ENCODE data around the gene P3H1. TPM values are rescaled to one million over a fixed set of nuclear protein-coding genes. Genes with fewer than 3 reads are reported as not detected.

P3H1 gene
- total and polyA plus RNA-seq, 12 donors = 5.0 to 31.4 (median 9.0) TPM

DNA sequence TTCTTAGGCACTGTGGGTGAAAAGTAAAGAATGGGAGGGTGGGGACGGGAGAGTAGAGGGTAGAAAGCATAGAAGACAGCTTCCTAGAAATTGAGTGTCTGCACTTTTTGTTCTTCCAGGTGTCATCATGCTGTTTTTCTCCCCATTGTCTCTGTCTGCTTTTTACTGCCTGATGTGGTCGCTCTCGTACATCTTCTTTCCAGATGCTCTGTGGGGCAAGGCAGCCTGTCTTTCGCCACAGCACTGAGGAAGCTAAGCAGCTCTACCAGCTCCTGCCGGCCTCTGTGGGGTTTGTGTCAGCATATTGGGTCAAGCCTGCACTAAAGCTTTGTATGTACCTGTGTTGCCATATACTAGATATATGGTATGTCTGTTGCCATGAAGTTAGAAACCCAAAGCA, 31.2 kb upstream of the P3H1 start:
- TF ChIP-seq, protein P1, sequence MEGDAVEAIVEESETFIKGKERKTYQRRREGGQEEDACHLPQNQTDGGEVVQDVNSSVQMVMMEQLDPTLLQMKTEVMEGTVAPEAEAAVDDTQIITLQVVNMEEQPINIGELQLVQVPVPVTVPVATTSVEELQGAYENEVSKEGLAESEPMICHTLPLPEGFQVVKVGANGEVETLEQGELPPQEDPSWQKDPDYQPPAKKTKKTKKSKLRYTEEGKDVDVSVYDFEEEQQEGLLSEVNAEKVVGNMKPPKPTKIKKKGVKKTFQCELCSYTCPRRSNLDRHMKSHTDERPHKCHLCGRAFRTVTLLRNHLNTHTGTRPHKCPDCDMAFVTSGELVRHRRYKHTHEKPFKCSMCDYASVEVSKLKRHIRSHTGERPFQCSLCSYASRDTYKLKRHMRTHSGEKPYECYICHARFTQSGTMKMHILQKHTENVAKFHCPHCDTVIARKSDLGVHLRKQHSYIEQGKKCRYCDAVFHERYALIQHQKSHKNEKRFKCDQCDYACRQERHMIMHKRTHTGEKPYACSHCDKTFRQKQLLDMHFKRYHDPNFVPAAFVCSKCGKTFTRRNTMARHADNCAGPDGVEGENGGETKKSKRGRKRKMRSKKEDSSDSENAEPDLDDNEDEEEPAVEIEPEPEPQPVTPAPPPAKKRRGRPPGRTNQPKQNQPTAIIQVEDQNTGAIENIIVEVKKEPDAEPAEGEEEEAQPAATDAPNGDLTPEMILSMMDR (IDR thresholded peaks at IDR 0.05) = no peak
- Histone ChIP-seq H3K36me3 (no peaks in the 10 kb centered on the region), H3K27me3 (no peaks in the 10 kb centered on the region), H3K4me3 (no peak overlapping the region), H3K4me1 (no peaks in the 10 kb centered on the region), H3K27ac (no peak overlapping the region), H3K9me3 (no peaks in the 10 kb centered on the region)
- no peak for DNase-seq
- ATAC-seq = no peak
- intact Hi-C loops (cut with DNase I) = no loop called here
- WGBS, 2 donors = 90 to 92% methylated on average over 5 of the region's 5 CpGs

- TF ChIP-seq, protein P1 (IDR thresholded peaks at IDR 0.05) = no peak
- H3K4me3 ChIP-seq = no peak overlapping the region
- no peaks in the 10 kb centered on the region for H3K9me3 ChIP-seq
- H3K27me3 ChIP-seq = no peaks in the 10 kb centered on the region
- 78 to 80% methylated on average over 3 of the region's 3 CpGs for WGBS, 2 donors
- H3K4me1 ChIP-seq = no peaks in the 10 kb centered on the region
- H3K36me3 ChIP-seq = no peaks in the 10 kb centered on the region
- intact Hi-C loops (cut with DNase I) = no loop called here
- DNase-seq = no peak
- no peak overlapping the region for H3K27ac ChIP-seq
- no peak for ATAC-seq
These were observed 30.6 kb upstream of the P3H1 start for GRCh38 chr1:42797414-42797813.

DNA sequence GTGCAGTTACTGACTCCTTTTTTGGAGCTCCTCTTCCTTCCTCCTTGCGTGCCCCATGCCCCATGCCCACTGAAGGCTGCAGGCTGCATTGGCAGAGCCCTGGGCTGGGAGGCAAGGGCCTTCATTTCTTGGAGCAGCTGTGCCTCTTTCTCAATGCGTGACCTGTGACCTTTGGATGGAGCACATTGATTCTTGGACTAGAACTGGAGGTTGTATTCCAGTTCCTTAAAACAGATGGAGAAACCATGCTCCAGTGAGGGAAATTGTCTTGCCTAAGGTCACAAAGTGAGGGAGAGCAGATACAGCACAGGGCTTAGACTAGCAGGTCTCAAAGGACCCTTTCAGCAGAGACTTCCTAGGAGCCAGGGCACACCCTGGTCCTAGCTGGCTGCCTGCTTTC, 27.0 kb upstream of the P3H1 start:
- Histone ChIP-seq H3K4me3 (no peak overlapping the region), H3K27me3 (no peaks in the 10 kb centered on the region), H3K36me3 (no peaks in the 10 kb centered on the region), H3K27ac (no peak overlapping the region), H3K9me3 (no peaks in the 10 kb centered on the region), H3K4me1 (no peaks in the 10 kb centered on the region)
- WGBS, 2 donors = 88 to 89% methylated on average over 2 of the region's 2 CpGs
- ATAC-seq (peak in 2 of 8 donors; percentile 46 to 62), DNase-seq (no peak)
- intact Hi-C loops (cut with DNase I) = no loop called here
- TF ChIP-seq, protein P1 (IDR thresholded peaks at IDR 0.05) = no peak

DNA sequence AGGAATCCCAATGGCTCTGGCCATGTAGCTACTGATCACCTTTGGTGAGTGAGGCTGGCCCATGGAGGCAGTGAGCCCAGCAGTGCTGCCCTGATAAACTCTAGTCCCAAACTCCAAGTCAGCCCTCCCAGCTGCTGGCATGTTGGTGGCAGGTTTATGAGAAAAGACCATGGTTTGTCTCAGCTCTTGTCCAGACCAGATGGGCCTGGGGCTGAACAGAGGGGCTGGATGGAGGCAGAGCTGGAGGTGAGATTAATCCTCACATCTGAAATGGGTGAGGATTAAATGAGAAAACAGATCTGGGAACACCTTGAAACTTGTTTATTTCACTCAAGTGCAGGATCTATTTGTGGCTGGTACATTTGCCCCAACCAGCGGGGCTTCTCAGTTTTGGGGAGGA, 21.2 kb upstream of the P3H1 start:
- Histone ChIP-seq H3K4me3 (no peak overlapping the region), H3K36me3 (peaks cover 0 to 6% (median 0%) of the 10 kb centered on the region in 9 donors), H3K9me3 (no peaks in the 10 kb centered on the region), H3K4me1 (peaks cover 4 to 20% (median 14%) of the 10 kb centered on the region in 9 donors), H3K27ac (no peak overlapping the region), H3K27me3 (peaks cover 0 to 11% (median 0%) of the 10 kb centered on the region in 7 donors)
- ATAC-seq (no peak), DNase-seq (no peak)
- 97 to 100% methylated on average over 1 of the region's 1 CpG for WGBS, 2 donors
- intact Hi-C loops (cut with DNase I) = loop anchor here in 1 of 10 donors (10.0 kb wide), 1 partner anchor 287 kb away; no protein-coding TSS in a partner anchor
- TF ChIP-seq, protein P1 (IDR thresholded peaks at IDR 0.05) = no peak

Data from heart right ventricle (tissue), 16 donors.